H1 (cell line): ENCODE results near the gene IFT80. TPM values are rescaled to one million over a fixed set of nuclear protein-coding genes. Genes with fewer than 3 reads are reported as not detected.

Experiments used
- ATF3 ChIP-seq: IDR thresholded peaks from 2 replicates; pipeline ENCODE4 v1.6.1; 2011; ENCODE audit warnings: low read depth, mild to moderate bottlenecking, low read length; ENCODE audit not compliant: insufficient read depth
- BACH1 ChIP-seq: IDR thresholded peaks from 2 replicates; pipeline ENCODE4 v1.6.1; 2012; ENCODE audit warnings: low read length, improper control_type of control experiment
- CEBPB ChIP-seq: IDR thresholded peaks from 2 replicates; pipeline ENCODE4 v1.6.1; 2012; ENCODE audit warnings: low read depth, low read length
- CHD7 ChIP-seq: fragments of 300-600 bp; sonication (generic); IDR thresholded peaks from 2 replicates; pipeline ENCODE4 v1.7.1; 2012; ENCODE audit warnings: low read length, moderate library complexity, mild to moderate bottlenecking, inconsistent platforms; ENCODE audit not compliant: insufficient replicate concordance
- CREB1 ChIP-seq: IDR thresholded peaks from 2 replicates; pipeline ENCODE4 v1.6.1; 2012; ENCODE audit warnings: inconsistent platforms
- GABPA ChIP-seq: IDR thresholded peaks from 2 replicates; pipeline ENCODE4 v1.6.1; 2011; ENCODE audit warnings: mild to moderate bottlenecking, low read length, moderate library complexity, borderline replicate concordance; ENCODE audit not compliant: insufficient read depth
- KDM5A ChIP-seq: fragments of 200-600 bp; IDR thresholded peaks from 2 replicates; pipeline ENCODE4 v1.7.1; 2012; ENCODE audit warnings: mild to moderate bottlenecking, low read length, inconsistent platforms, mixed read lengths
- SAP30 ChIP-seq: fragments of 300-600 bp; sonication (generic); IDR thresholded peaks from 2 replicates; pipeline ENCODE4 v1.7.1; 2012; ENCODE audit warnings: low read length, moderate library complexity, mild to moderate bottlenecking, inconsistent platforms; ENCODE audit not compliant: insufficient read depth, insufficient replicate concordance
- TAF1 ChIP-seq: IDR thresholded peaks from 2 replicates; pipeline ENCODE4 v1.6.1; 2011; ENCODE audit warnings: mild to moderate bottlenecking, low read depth, low read length
- polyA plus RNA-seq, 7 experiments: library from polyadenylated mRNA; depleted of rRNA in 3 of 7; stranded (reverse) in 5 of 7; unstranded in 2 of 7; fragments of >200 nt in 5 of 7; fragments of 200-250 nt in 2 of 7; gene quantifications; 1 replicate in 5 of 7; 2 replicates in 1 of 7; 4 replicates in 1 of 7; pipeline versions ENCODE4 v1.2.1 to v1.2.3, GENCODE V29; 2011 to 2013; ENCODE audit warnings: missing spikeins in 2 of 7, mixed read lengths in 2 of 7
- total RNA-seq: library from RNA; stranded (reverse); fragmentation: NEBNext Ultra II Directional; extraction: Animal tissue kit (Norgen Biotek cat#: 25700); gene quantifications from 2 replicates; pipeline ENCODE4 v1.2.1, GENCODE V29; 2021

IFT80 gene
- total and polyA plus RNA-seq, 2 of the 8 experiments (the other 6 are each of a cell fraction or from before 2014, with no cell fraction given) = 7.2 to 25.9 TPM

- no peak for TF ChIP-seq CHD7
- TF ChIP-seq SAP30 = no peak
- peak; percentile 83 for TF ChIP-seq TAF1
- TF ChIP-seq GABPA = no peak
- no peak for TF ChIP-seq ATF3
- TF ChIP-seq BACH1 = no peak
- no peak; the same call in 1 of the 2 replicates for TF ChIP-seq KDM5A
- TF ChIP-seq CEBPB = no peak
- peak; percentile 95 for TF ChIP-seq CREB1
Observed at GRCh38 chr3:160399125-160400029, at the start of gene IFT80, which contains the start of gene SMC4 (continued).
